ENCODE measurements around the gene TNFAIP8L3.

The TNFAIP8L3 gene

DNA sequence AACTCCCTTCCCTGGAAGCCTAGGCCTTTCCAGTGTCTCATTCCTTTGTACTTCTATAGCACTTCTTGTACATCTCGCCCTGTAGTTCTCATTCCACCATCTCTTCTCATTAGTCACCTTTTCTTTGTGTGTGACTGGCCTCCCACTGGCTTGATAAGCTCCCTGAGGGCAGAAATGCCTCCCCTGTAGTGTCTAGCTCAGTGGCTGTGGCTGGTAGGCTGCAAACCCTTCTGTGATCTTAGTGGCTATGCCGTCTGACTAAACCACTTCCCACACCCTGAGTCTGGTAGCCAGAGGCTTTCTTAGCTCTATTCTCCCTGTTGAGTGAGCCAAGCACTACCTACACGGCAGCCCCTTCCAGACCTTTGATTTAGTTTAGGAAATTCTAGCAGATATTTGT is 24.4 kb upstream of the TNFAIP8L3 start:
- no peak overlapping the region for H2AFZ ChIP-seq (ENCODE audit: low read depth, low read length, severe bottlenecking)
- H3F3A ChIP-seq (ENCODE audit: insufficient read depth), result no peaks in the 10 kb centered on the region
- no peaks in the 10 kb centered on the region for H3K9me3 ChIP-seq (ENCODE audit: insufficient read depth, low read length)
- H3K79me2 ChIP-seq (ENCODE audit: insufficient read depth, low read length), result no peaks in the 10 kb centered on the region
- no peak overlapping the region for H3K9ac ChIP-seq (ENCODE audit: low read length)
- TF ChIP-seq EZH2phosphoT487 (conservative IDR thresholded peaks at IDR 0.05; ENCODE audit: low read length), result no peak
- TF ChIP-seq CTCF (IDR thresholded peaks at IDR 0.05; ENCODE audit: insufficient read depth, low read length, poor library complexity, severe bottlenecking), result no peak
- H3K27ac ChIP-seq (ENCODE audit: low read depth, low read length), result no peak overlapping the region
- H3K27me3 ChIP-seq (ENCODE audit: low read length), result no peaks in the 10 kb centered on the region
- no peak overlapping the region for H3K4me2 ChIP-seq (ENCODE audit: low read depth, low read length, poor library complexity, severe bottlenecking)
- H3K4me3 ChIP-seq (ENCODE audit: insufficient read depth, low read length, poor library complexity, severe bottlenecking), result no peak overlapping the region
- H3K9me2 ChIP-seq (replicated peaks; ENCODE audit: insufficient read depth, low read length), result no peaks in the 10 kb centered on the region
- no peaks in the 10 kb centered on the region for H3K36me3 ChIP-seq (ENCODE audit: low read length)
- H4K20me1 ChIP-seq (ENCODE audit: low read depth, low read length), result no peaks in the 10 kb centered on the region

- Histone ChIP-seq H3K27ac (ENCODE audit: low read depth, low read length) (no peak overlapping the region), H3K4me3 (ENCODE audit: insufficient read depth, low read length, poor library complexity, severe bottlenecking) (no peak overlapping the region), H3K36me3 (ENCODE audit: low read length) (no peaks in the 10 kb centered on the region), H3F3A (ENCODE audit: insufficient read depth) (no peaks in the 10 kb centered on the region), H3K9me2 (replicated peaks; ENCODE audit: insufficient read depth, low read length) (no peaks in the 10 kb centered on the region), H2AFZ (ENCODE audit: low read depth, low read length, severe bottlenecking) (no peak overlapping the region), H3K4me2 (ENCODE audit: low read depth, low read length, poor library complexity, severe bottlenecking) (no peak overlapping the region), H3K79me2 (ENCODE audit: insufficient read depth, low read length) (no peaks in the 10 kb centered on the region), H3K27me3 (ENCODE audit: low read length) (no peaks in the 10 kb centered on the region), H3K9me3 (ENCODE audit: insufficient read depth, low read length) (no peaks in the 10 kb centered on the region), H4K20me1 (ENCODE audit: low read depth, low read length) (no peaks in the 10 kb centered on the region), H3K9ac (ENCODE audit: low read length) (no peak overlapping the region)
- TF ChIP-seq CTCF (IDR thresholded peaks at IDR 0.05; ENCODE audit: insufficient read depth, low read length, poor library complexity, severe bottlenecking) (no peak), EZH2phosphoT487 (conservative IDR thresholded peaks at IDR 0.05; ENCODE audit: low read length) (no peak)
Measured at GRCh38 chr15:51117270-51117669, 22.6 kb upstream of the TNFAIP8L3 start.

GRCh38 chr15:51114437-51115119 is 19.9 kb upstream of the TNFAIP8L3 start:
- Histone ChIP-seq H4K20me1 (ENCODE audit: low read depth, low read length) (no peaks in the 10 kb centered on the region), H3K4me2 (ENCODE audit: low read depth, low read length, poor library complexity, severe bottlenecking) (no peak overlapping the region), H3K27me3 (ENCODE audit: low read length) (no peaks in the 10 kb centered on the region), H3K9me2 (replicated peaks; ENCODE audit: insufficient read depth, low read length) (no peaks in the 10 kb centered on the region), H3K4me3 (ENCODE audit: insufficient read depth, low read length, poor library complexity, severe bottlenecking) (no peak overlapping the region), H3K27ac (ENCODE audit: low read depth, low read length) (no peak overlapping the region), H3K9me3 (ENCODE audit: insufficient read depth, low read length) (no peaks in the 10 kb centered on the region), H3K9ac (ENCODE audit: low read length) (no peak overlapping the region), H3K79me2 (ENCODE audit: insufficient read depth, low read length) (no peaks in the 10 kb centered on the region), H2AFZ (ENCODE audit: low read depth, low read length, severe bottlenecking) (no peak overlapping the region), H3F3A (ENCODE audit: insufficient read depth) (no peaks in the 10 kb centered on the region), H3K36me3 (ENCODE audit: low read length) (no peaks in the 10 kb centered on the region)
- TF ChIP-seq EZH2phosphoT487 (conservative IDR thresholded peaks at IDR 0.05; ENCODE audit: low read length) (no peak), CTCF (IDR thresholded peaks at IDR 0.05; ENCODE audit: insufficient read depth, low read length, poor library complexity, severe bottlenecking) (no peak)

Data from SU-DHL-6 (cell line).